ES-I3 (cell line): ENCODE data around the gene SH3D21.

Experiments used
- H3K36me3 ChIP-seq: 2 replicates; pipeline ENCODE4 v1.6.1; 2013; ENCODE audit warnings: mild to moderate bottlenecking, low read length, control low read depth, moderate library complexity; ENCODE audit not compliant: insufficient read depth
- H3K4me1 ChIP-seq: 2 replicates; pipeline ENCODE4 v1.6.1; 2013; ENCODE audit warnings: mild to moderate bottlenecking, control low read depth, low read length; ENCODE audit not compliant: insufficient read depth
- H3K9ac ChIP-seq: 2 replicates; pipeline ENCODE4 v1.6.1; 2013; ENCODE audit warnings: low read depth, mild to moderate bottlenecking, low read length, moderate library complexity
- H3K9me3 ChIP-seq: 2 replicates; pipeline ENCODE4 v1.6.1; 2013; ENCODE audit warnings: mild to moderate bottlenecking, low read length, moderate library complexity; ENCODE audit not compliant: control insufficient read depth, insufficient read depth

Gene SH3D21

DNA sequence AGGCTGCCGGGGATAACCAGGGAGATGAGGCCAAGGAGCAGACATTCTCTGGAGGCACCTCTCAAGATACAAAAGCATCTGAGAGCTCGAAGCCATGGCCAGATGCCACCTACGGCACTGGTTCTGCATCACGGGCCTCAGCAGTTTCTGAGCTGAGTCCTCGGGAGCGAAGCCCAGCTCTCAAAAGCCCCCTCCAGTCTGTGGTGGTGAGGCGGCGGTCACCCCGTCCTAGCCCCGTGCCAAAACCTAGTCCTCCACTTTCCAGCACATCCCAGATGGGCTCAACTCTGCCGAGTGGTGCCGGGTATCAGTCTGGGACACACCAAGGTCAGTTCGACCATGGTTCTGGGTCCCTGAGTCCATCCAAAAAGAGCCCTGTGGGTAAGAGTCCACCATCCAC is 19.4 kb upstream of the SH3D21 start:
- H3K36me3 ChIP-seq, result peaks cover 48% of the 10 kb centered on the region
- H3K9ac ChIP-seq, result no peak overlapping the region
- H3K9me3 ChIP-seq, result no peaks in the 10 kb centered on the region
- H3K4me1 ChIP-seq, result no peaks in the 10 kb centered on the region

- Histone ChIP-seq H3K9me3 (no peaks in the 10 kb centered on the region), H3K36me3 (peaks cover 53% of the 10 kb centered on the region), H3K4me1 (no peaks in the 10 kb centered on the region), H3K9ac (no peak overlapping the region)
Measured at GRCh38 chr1:36287595-36287994, 18.6 kb upstream of the SH3D21 start.

- Histone ChIP-seq H3K36me3 (peaks cover 64% of the 10 kb centered on the region), H3K9me3 (no peaks in the 10 kb centered on the region), H3K9ac (no peak overlapping the region), H3K4me1 (no peaks in the 10 kb centered on the region)
Measured at GRCh38 chr1:36295390-36295789, 10.8 kb upstream of the SH3D21 start.

- peaks cover 61% of the 10 kb centered on the region for H3K36me3 ChIP-seq
- no peak overlapping the region for H3K9ac ChIP-seq
- no peaks in the 10 kb centered on the region for H3K9me3 ChIP-seq
- no peaks in the 10 kb centered on the region for H3K4me1 ChIP-seq
Measured at GRCh38 chr1:36297062-36297461, 9.1 kb upstream of the SH3D21 start.

- no peaks in the 10 kb centered on the region for H3K9me3 ChIP-seq
- H3K4me1 ChIP-seq, result no peaks in the 10 kb centered on the region
- H3K36me3 ChIP-seq, result peaks cover 60% of the 10 kb centered on the region
- no peak overlapping the region for H3K9ac ChIP-seq
Measured at GRCh38 chr1:36298640-36299039, 7.5 kb upstream of the SH3D21 start.

DNA sequence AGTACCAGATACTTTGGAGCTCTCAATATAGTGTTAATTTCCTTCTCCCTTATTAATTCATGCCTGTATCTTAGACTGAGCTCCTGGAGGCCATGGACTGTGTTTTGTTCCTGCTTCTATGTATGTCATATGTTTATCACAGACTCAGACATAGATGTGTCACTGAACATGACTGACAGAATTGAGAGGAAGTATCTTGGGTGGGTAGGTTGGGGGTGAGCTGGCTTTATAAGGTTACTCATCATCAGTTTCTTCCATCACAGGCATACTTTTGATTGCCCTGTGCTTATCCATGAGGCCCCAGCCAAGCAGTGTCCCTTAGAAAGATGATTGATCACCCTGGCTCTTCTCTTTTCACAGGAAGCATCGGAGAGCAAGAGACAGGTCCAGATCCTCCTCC is 5.6 kb upstream of the SH3D21 start:
- Histone ChIP-seq H3K36me3 (peaks cover 50% of the 10 kb centered on the region), H3K4me1 (peaks cover 3% of the 10 kb centered on the region; the same call in 1 of the 2 replicates), H3K9me3 (no peaks in the 10 kb centered on the region), H3K9ac (no peak overlapping the region)

DNA sequence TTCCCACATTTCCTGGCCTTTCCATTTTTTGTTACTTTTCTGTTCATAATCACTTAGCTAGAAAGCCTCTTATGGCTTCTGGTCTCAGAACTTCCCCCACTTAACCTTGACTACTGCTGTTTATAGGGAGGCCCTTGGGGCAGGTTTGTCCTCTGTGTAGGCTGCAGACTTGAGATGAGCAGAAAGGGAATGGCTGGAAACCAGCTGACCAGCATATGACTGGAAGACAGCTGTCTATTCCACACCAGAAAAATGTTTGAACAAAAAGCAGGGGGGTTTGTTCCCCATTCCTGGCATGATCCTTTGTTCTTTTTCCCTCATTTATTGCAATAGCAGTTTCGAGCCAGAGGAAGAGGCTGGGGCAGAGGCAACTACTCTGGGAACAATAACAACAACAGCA is 4.9 kb upstream of the SH3D21 start:
- H3K9me3 ChIP-seq, result no peaks in the 10 kb centered on the region
- H3K36me3 ChIP-seq, result peaks cover 44% of the 10 kb centered on the region
- no peak overlapping the region for H3K9ac ChIP-seq
- H3K4me1 ChIP-seq, result peaks cover 6% of the 10 kb centered on the region; the same call in 1 of the 2 replicates

DNA sequence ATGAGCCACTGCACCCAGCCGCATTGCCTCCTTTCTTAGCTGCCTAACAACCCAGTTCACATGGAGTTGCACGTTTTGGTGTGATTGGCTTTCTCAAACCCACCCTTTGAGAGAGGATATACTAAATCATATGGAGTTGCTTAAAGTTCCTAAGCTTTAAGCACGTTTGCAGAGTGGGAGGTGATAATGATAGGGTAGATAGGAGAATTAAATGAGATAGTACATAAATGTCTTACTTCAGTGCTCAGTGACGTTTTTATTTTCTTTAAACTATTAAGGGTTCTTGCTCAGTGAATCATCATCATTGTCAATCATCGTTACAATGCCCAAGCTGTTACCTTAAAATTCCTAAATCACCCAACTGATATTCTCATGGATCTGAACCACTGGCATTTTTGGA is 2.9 kb upstream of the SH3D21 start:
- Histone ChIP-seq H3K4me1 (peaks cover 6% of the 10 kb centered on the region; the same call in 1 of the 2 replicates), H3K9ac (no peak overlapping the region), H3K9me3 (no peaks in the 10 kb centered on the region), H3K36me3 (peaks cover 33% of the 10 kb centered on the region)

- H3K4me1 ChIP-seq, result peaks cover 6% of the 10 kb centered on the region; the same call in 1 of the 2 replicates
- H3K9ac ChIP-seq, result no peak overlapping the region
- no peaks in the 10 kb centered on the region for H3K9me3 ChIP-seq
- H3K36me3 ChIP-seq, result peaks cover 29% of the 10 kb centered on the region
Measured at GRCh38 chr1:36303650-36304360, 2.4 kb upstream of the SH3D21 start.

GRCh38 chr1:36304521-36304920 is 1.6 kb upstream of the SH3D21 start:
- H3K9ac ChIP-seq, result no peak overlapping the region
- H3K9me3 ChIP-seq, result no peaks in the 10 kb centered on the region
- peaks cover 28% of the 10 kb centered on the region for H3K36me3 ChIP-seq
- H3K4me1 ChIP-seq, result peaks cover 6% of the 10 kb centered on the region; the same call in 1 of the 2 replicates

DNA sequence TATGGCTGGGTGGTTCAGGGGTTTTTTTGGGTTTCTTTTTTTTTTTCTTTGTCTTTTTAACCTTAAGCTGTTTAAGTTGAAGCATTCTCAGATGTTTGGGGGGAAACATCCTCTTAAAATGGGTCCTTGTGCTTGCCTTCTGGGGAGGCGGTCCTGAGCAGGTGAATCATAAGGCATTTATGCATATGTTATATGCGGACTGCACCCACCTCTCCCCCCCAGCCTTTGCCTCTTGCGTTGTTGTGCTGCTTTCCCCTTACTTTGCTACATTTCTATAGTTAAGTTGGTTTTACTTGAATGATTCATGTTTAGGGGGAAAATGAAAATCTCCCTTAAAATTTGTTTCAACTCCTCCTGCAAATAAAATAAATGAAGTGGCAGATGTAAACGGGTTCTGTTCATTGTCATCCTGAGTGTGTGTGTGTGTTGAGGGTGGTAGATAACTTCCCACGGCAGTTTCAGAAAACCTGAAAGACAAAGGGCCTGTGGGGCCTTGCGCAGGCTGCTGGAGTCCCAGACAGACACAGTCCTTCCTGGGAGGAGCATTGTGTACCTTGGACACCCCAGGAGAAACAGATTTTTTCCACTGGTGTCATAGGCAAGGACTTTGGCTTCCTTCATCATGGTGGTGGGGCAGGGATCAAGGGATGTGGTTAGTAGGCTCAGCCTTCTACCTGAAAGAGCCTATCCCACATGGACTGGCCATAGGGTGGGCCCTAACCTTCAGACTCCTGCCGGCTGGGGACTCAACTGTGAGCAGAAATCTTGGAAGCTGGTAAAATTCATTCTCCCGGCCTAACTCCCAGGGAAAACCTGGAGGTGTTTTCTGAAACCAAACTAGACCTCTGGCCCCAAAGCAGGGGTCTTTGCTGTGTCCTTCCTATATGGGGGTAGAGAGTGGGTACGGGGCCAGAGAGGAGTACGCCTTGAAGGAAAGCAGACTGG is 926 bp upstream of the SH3D21 start:
- peaks cover 21% of the 10 kb centered on the region for H3K36me3 ChIP-seq
- H3K4me1 ChIP-seq, result peaks cover 6% of the 10 kb centered on the region; the same call in 1 of the 2 replicates
- H3K9ac ChIP-seq, result peak overlapping the region; percentile 73; the same call in 1 of the 2 replicates
- no peaks in the 10 kb centered on the region for H3K9me3 ChIP-seq

DNA sequence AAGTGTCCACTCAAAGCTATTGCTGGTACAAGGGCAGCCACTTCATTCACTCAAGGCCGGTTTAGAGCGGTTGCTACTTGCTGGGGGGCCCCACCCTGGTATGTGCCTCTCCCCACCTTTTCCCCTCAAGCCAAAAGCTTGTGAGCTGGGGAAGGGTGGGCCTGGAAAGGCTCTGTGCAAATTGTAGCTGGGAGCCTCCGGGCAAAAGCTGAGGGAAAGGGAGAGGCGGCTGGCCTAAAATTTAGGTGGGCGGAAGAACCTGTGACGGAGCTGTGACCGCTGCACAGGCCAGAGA is 306 bp upstream of the SH3D21 start:
- peak overlapping the region; percentile 73 for H3K9ac ChIP-seq
- peaks cover 6% of the 10 kb centered on the region; the same call in 1 of the 2 replicates for H3K4me1 ChIP-seq
- H3K36me3 ChIP-seq, result peaks cover 19% of the 10 kb centered on the region

DNA sequence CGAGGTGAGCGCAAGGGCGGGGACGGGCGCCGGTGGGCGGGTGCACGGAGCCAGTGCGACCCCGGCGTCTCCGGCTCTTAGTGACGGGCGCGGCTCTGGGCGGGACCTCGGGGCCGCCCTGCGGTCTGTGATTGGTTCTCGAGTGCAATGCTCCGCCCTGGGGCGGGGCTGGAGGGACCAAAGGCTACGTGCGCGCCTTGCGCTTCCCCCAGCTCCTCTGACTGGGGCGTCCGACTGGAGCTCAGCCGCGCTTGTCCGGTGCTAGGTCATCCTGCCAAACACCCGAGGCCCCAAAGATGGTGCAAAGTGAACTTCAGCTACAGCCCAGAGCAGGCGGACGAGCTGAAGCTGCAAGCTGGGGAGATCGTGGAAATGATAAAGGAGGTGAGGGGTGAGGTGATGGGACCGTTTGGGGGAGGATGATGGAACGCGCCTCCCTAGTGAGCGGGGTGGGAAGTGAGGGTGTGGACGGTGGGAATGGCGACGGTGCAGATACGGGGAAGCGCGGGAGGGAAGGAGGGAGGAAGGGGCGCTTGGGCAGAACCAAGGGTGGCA is 811 bp downstream of the SH3D21 start:
- Histone ChIP-seq H3K9ac (peak overlapping the region; percentile 73; the same call in 1 of the 2 replicates), H3K9me3 (no peaks in the 10 kb centered on the region), H3K4me1 (peaks cover 6% of the 10 kb centered on the region; the same call in 1 of the 2 replicates), H3K36me3 (peaks cover 9% of the 10 kb centered on the region)

More for the DNA sequence above, 306 bp upstream of the SH3D21 start:
- H3K9me3 ChIP-seq, result no peaks in the 10 kb centered on the region

- Histone ChIP-seq H3K9ac (peak overlapping the region; percentile 73; the same call in 1 of the 2 replicates), H3K4me1 (peaks cover 6% of the 10 kb centered on the region; the same call in 1 of the 2 replicates), H3K9me3 (no peaks in the 10 kb centered on the region), H3K36me3 (peaks cover 6% of the 10 kb centered on the region; the same call in 1 of the 2 replicates)
Measured at GRCh38 chr1:36307601-36308330, 1.6 kb downstream of the SH3D21 start.
